ENCODE data around the gene STRIP1.
"Not testable (repeated sequence)": the region's sequence is repeated elsewhere in the genome, so short reads cannot be mapped to it uniquely, and the experiment has no call there.

STRIP1 gene

GRCh38 chr1:110070671-110071242 lies 36.3 kb downstream of the STRIP1 start, which contains the start of gene ALX3:
Gene ALX3, minus strand, starts transcription at chr1:110070672. Its CDS starts 60 bp downstream, at chr1:110070612.
- no peak for DNase-seq (ENCODE audit: low read depth)

DNA sequence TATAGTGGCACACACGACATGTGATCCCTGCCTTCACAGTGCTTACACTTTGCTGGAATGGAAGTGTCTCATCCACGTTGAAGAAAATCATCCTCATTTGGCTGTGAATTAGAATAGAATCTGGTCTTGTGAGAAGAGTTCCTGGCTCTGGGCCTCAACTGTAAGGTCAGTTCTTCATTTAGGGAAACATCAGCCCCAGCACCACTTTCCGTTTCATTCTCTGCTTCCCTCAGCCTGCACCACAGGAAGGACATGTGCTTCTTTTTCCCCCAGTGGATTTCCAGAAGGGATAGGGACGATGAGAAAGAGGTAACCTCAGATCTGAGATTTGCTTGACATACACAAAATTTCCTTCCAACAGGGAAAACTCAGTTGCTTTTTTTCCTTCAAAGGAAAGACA lies 39.7 kb downstream of the STRIP1 start:
- DNase-seq (ENCODE audit: low read depth), result no peak

DNA sequence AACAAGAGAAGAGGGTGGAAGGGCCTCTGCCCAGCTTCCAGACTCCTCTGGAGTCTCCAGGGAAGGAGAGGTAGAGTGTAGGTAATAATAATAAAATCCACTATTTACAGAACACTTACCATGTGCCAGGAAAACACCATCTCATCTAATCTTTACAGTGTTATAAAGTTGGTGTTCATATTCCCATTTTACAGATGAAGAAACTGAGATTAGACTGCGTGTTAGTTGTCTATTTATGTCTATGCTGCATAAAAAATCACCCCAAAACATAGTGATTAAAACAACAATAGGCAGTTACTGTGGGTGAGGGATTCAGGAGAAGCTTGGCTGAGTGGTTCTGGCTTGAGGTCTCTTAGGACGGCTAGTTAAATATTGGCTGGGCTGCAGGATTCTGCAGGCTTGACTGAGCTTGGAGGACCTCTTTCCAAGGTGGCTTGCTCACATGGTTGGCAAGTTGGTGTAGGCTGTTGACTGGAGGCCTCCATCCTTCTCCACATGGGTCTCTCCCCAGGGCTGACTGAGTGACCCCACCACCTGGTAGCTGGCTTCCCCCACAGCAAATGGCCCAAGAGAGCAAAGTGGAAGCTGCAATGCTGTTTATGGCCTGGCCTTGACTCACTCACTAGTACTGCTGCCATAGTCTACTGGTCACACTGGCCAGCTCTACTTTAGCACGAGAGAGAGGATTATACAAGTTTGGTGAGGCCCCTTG lies 42.5 kb downstream of the STRIP1 start:
- no peak for DNase-seq (ENCODE audit: low read depth)

- DNase-seq (ENCODE audit: low read depth), result not testable (repeated sequence)
Measured at GRCh38 chr1:110079995-110080394, 45.6 kb downstream of the STRIP1 start.

DNA sequence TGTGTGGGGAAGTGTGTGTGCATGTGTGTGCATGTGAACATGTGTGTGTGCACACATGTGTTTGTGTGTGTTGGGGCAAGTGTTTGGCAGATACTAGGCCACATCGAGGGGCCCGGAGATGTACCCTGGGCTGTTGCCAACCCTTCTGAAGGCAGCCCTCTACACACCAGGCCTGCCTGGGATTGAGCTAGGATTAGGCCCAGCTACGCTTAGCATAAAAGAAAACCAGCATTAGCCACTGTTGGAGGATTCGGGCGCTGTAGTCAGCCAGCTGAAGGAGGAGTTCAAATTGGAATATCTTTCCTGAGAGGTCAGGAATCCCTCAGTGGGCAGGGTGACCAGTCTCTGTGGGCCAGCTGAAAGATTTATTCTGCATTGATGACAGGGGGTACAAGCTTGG lies 46.6 kb downstream of the STRIP1 start:
- no peak for DNase-seq (ENCODE audit: low read depth)

- no peak for DNase-seq (ENCODE audit: low read depth)
Measured at GRCh38 chr1:110082477-110082876, 48.1 kb downstream of the STRIP1 start.

DNA sequence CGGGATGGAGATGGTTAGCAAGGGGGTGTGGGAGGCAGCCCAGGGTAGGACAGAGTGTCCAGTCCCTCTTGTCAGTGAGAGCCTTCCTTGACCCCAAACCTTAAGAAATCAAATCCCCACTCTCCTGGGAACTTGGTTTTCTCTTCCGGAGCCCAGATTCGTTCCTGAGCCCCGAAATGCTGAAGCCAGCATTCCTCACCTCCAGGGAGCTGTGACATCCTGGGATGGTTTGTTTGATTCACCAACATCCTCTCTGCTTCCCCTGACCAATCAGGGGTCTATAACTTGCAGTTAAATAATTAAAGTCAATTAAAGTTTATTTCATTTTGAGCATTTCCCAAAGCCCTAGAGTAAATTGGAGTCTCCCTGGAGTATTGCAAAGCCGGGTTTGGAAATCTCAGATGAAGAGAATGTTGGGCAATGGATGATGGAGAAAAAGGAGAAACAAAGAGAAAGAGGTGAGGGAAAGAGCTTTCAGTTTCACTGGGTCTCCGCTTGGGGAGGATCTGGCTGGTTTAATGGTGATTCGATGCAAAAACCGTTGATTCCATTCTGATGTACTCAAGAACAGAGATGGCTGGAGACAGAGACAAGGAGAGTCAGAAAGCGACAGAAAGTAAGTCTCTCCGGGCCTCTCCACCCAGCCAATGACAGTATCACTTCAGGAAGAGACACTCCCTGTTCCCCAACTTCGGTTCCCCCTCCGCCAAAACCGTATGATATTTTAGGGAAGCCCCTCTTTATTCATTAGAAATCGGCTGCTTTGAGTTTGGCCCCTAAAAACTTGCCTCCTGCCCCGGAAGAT lies 48.8 kb downstream of the STRIP1 start:
- no peak for DNase-seq (ENCODE audit: low read depth)

DNA sequence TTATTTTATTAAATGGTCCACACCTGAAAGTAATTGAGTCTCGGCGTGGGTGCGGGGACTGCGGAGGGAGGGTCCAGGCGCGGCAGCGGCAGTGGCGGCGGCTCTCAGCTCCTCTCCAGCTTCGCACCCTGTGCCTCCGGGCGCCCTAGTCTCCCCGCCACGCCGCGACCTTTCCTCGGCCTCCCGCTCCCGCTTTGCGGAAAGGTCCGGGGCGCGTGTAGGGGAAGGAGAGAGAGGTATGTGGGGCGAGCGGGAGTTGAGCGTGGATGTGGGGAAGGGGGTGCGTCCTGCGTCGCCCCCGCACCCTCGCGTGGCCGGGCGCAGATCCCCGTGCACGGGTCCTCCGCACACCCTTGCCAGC lies 49.4 kb downstream of the STRIP1 start:
- DNase-seq (ENCODE audit: low read depth), result no peak

- no peak for DNase-seq (ENCODE audit: low read depth)
Measured at GRCh38 chr1:110084227-110085078, 50.0 kb downstream of the STRIP1 start.

- no peak for DNase-seq (ENCODE audit: low read depth)
Measured at GRCh38 chr1:110085671-110086070, 51.2 kb downstream of the STRIP1 start.

GRCh38 chr1:110086961-110087360 lies 52.5 kb downstream of the STRIP1 start:
- no peak for DNase-seq (ENCODE audit: low read depth)

DNA sequence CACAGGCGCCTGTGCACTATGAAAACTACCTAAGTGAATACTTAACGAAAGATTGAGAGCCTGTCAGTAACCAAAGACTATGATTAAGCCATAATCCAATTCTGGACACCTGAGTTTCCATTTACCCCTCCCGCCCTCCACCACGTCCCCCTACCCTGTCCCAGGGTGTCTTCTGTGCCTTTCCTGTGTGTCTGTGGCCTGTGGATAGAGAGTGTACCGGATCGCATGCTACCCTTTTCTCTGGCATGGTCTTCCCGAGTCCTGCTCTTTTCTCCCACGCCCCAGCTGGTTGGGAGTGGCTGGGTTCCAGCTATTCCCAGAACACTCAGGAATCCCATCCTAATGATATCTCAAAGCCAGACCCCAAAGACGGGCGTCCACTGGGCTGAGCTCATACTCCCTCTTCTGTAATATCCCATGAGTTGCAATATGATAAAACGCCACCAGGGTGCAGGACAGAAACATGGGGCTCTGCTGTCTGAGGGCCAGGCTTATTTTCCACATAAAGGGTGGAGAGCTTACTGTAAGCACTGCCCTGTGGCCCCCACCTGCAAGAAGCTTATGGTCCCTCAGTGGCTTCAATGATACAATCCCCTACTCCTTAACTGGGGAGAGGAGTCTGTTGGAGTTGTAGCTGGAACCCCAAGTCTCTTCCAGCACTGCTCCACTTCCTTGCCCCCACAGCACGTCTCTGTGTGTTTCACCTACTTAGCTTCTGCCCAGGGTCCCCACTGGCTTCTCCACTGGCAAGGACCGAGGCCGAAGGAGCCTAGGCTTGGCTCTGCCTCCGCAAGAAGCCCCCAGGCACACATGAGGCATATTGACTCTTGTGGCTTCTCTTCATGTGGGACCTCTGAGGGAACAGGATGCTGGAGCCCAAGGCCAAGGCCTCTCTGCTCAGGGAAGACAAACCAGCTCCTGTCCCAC lies 53.7 kb downstream of the STRIP1 start:
- peak; percentile 20 for DNase-seq (ENCODE audit: low read depth)

DNA sequence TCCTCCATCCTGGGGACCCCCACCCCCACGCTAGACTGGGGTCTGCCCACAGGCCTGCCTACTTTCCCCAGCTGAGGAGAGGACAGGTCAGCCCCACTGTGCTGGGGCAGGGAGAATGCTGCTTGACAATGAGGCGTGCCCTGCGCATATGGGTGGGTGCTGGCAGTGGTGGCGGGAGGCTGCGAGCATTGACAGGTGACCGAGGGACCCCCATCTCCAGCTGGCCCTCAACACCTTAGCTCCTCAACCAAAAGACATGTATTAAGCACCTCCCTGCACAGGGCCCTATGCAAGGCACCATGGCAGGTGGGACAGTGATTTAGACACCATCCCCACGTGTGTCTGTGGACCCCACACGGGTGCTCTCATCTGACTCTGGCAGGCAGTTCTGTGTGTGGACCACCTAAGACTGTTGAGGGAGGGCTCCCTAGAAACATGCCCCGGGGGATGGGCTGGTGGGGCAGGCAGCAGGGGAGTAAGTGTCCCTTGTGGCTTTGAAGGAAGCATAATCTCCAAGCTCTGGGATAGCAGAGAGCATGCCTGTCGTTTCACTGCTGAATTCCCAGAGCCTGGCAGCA lies 54.4 kb downstream of the STRIP1 start:
- no peak for DNase-seq (ENCODE audit: low read depth)

DNA sequence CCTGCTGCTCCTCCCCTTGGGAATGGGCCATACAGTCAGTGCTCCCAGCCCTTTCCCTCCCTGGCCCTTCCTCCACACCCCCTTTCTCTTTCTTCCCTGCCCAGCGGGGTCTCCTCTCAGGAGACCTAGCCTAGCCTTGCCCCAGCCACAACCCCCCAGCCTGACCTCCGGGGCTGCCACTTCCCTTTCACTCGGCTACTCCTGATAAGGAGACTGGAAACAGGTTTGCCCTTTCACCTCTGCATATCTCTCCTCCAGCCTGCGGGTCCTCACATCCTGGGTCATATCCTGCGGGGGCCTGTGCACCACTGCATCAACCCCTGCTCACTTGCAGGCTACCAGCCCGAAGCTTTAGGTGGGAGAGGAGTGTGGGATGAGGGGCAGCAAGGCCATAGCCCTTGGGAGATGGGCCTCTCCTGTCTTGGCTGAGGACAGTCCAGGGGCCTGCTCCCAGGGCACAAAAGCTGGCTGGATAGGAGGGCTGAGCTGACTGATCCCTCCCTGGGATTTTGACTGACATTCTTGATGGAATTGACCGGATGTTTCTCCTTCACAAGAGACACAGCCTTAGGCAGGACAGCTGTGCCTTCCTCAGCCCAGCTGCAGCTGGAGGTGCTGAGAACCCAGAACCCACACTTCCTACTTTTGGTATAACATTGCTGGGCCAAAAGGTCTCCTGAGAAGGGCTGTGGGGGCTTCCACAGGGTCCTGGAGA lies 55.3 kb downstream of the STRIP1 start:
- DNase-seq (ENCODE audit: low read depth), result no peak

DNA sequence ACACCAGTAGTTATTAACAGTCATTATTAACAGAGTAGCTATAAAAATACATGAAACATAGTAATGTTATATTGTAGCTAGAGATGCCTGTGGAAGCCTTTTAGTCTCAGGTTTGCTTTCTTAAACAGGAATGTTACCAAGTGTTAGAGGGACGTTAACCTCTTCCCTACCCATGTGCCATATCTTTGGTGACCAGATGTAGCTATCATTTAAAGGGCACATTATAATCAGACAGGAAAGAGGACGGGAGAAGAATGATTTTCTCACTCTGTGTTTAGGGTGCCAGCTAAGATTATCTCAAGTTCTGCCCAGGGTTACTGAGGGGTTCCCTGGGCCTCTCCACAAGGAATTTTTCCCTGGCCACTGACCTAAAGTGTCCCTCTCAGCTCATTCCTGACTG lies 57.0 kb downstream of the STRIP1 start:
- no peak for DNase-seq (ENCODE audit: low read depth)

DNA sequence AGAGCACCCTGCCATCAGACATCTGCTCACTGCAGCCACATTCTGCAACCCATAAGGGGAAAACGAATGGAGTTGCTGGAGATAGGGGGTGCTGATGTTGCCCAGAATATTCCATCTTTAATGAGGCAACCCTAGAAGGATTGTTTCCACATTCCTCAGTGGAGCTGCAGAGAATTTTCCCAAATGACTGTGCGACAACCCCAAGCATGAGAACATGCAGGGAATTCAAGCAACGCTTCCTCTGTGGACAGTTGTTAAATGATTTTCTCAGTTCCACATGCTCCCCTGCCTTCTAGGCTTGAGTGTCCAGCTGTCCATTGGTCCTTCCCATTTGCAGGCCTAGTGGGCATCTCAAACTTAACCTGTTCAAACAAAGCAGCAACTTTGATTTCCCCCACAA lies 57.4 kb downstream of the STRIP1 start:
- DNase-seq (ENCODE audit: low read depth), result no peak

- no peak for DNase-seq (ENCODE audit: low read depth)
Measured at GRCh38 chr1:110092991-110093390, 58.6 kb downstream of the STRIP1 start.

DNA sequence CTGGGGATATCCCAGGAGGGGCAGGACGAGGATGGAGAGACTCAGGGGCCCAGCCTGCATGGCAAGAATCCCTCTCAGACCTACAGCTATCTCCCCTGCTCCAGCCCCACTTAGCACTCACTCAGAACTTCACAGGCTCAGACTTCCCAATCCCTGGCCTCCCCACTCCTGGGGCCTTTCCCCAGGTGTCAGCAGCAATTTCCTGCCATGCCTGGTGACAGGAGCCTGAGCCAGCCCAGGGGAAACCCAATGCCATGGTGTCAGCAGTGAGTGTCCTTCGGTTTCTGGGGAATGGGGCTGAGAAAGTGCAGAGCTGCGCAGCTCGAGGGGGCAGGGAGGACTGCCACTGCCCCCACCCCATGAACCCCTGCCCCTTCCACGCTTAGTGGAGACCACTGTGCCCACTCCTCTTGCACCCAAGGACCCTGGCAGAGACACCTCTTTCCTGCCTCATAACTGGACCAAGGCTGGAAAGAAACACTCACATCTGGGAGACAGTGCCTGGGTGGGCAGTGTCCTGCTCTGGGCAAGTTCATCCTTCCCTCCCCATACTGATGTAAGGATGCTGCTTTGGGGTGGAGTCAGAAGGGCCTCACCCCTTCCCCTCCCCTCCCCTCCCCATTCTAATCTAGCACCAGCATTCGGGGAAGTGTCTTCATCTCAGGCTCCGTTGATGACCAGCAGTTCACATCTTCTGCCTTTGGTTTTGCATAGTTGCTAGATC lies 60.7 kb downstream of the STRIP1 start:
- DNase-seq (ENCODE audit: low read depth), result no peak

DNA sequence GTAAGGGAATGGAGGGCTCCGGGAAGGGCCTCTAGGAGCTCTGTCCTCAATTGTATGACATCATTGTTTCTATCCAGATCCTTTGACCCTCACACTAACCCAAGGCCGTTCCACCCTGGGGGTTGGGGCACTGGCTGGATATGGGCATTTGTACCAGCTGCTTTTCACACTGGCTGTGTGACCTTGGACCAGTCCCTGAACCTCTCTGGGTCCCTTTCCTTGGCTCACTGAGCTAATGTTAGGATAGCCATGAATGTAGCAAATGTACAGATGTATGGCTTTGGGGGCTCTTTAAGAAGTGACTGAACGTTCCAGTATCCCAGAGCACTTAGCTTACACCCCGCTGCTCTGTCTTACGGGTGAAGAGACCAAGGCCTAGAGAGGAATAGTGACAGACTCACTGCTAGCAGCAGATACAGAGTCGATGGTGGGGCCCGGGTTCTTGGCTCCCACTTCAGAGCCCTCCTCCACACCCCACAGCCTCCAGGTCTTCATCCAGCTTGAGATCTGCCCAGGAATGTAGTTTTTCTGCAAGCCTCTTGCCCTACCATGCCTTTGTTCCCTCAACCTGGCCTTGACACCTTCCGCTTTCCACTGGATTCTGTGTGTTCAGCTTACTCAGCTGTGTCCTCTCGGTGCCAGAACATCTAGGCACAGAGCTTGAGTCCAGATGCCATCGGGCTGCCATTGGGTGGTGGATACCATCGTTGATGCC lies 63.2 kb downstream of the STRIP1 start:
- DNase-seq (ENCODE audit: low read depth), result no peak
